Activated CD4-positive, alpha-beta T cell treated with anti-CD3 and anti-CD28 coated beads, Interleukin-2, amount 10 ng/mL, durations not matched to agents 24 days and 14 days (primary cell): ENCODE data around the gene GPR173. TPM values are rescaled to one million over a fixed set of nuclear protein-coding genes. Genes with fewer than 3 reads are reported as not detected.

Experiments used
- DNase-seq: peaks from one replicate; pipeline ENCODE4 v3.0.0; 2022
- H3K27ac Mint-ChIP-seq: one replicate; pipeline ENCODE4 v1.8.0; 2022; ENCODE audit warnings: mild to moderate bottlenecking, mixed read lengths
- H3K27me3 Mint-ChIP-seq: one replicate; pipeline ENCODE4 v1.8.0; 2022; ENCODE audit warnings: mixed read lengths
- H3K36me3 Mint-ChIP-seq: one replicate; pipeline ENCODE4 v1.8.0; 2022; ENCODE audit warnings: low read depth, mild to moderate bottlenecking, mixed read lengths
- H3K4me1 Mint-ChIP-seq: one replicate; pipeline ENCODE4 v1.8.0; 2021; ENCODE audit warnings: mixed read lengths
- H3K4me3 Mint-ChIP-seq: one replicate; pipeline ENCODE4 v1.8.0; 2022; ENCODE audit warnings: mild to moderate bottlenecking, moderate library complexity, mixed read lengths
- H3K9me3 Mint-ChIP-seq: one replicate; pipeline ENCODE4 v1.8.0; 2021; ENCODE audit warnings: mixed read lengths
- intact Hi-C: fragments of 100-400 bp; cut with micrococcal nuclease; formaldehyde crosslinking; loops from one replicate; pipeline ENCODE4 v1.15.1; 2023
- total RNA-seq: library from RNA; stranded (reverse); gene quantifications from 2 replicates; pipeline ENCODE4 v1.2.3, GENCODE V29; 2022

The GPR173 gene
- total RNA-seq, 1 donor from 2014 or later = not detected

GRCh38 chrX:53126377-53126776 is 77.8 kb downstream of the GPR173 start:
- Mint-ChIP-seq H3K4me3 (no peak overlapping the region), H3K4me1 (peaks cover 4% of the 10 kb centered on the region), H3K27me3 (no peaks in the 10 kb centered on the region), H3K36me3 (peaks cover 8% of the 10 kb centered on the region), H3K9me3 (peaks cover 4% of the 10 kb centered on the region), H3K27ac (no peak overlapping the region)
- intact Hi-C loops = no loop called here
- DNase-seq = no peak

DNA sequence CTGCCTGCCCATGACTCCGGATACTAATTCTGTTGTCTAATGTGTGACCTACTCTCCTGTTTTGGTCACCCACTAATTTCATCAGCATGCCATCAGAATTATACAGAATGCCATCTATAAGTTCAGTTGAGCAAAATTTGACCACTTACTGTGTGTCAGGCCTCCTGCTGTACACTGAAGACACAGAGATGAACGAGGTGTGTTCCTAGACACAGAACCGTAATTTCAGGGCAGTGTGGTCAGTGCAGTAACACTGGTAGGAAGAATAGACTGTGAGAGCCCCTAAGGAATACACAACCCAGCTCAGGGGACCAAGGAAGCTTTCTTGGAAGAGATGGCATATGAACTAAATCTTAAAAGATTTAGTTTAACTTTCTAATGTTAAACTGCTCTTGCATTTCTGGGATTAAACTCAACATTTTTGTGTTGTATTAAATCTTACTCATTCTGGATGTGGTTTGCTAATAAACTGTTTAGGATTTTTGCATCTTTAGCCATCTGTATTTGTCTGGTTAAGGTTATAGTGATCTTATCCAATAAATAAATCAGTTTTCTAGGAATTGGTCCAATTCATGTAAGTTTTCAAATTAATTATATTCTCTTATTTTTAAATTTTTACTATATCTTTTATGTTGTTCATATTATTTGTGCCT is 79.6 kb downstream of the GPR173 start:
- no peak overlapping the region for H3K27ac Mint-ChIP-seq

More for the DNA sequence above, 79.6 kb downstream of the GPR173 start:
- Mint-ChIP-seq H3K9me3 (peaks cover 4% of the 10 kb centered on the region), H3K4me1 (peaks cover 4% of the 10 kb centered on the region), H3K4me3 (no peak overlapping the region), H3K27me3 (no peaks in the 10 kb centered on the region), H3K36me3 (peaks cover 11% of the 10 kb centered on the region)
- no peak for DNase-seq
- intact Hi-C loops = no loop called here

Other genes starting within 250 kb of the GPR173 start
- gene XAGE5, start 237.5 kb upstream of the GPR173 start, total RNA-seq = not detected in 2 replicates
- not detected in 2 replicates for gene XAGE3, start 180.7 kb upstream of the GPR173 start, total RNA-seq
- 20.4 and 20.7 TPM in 2 replicates for gene FAM156B, start 151.5 kb upstream of the GPR173 start, total RNA-seq
- 27.3 and 28.3 TPM in 2 replicates for gene FAM156A, start 90.3 kb upstream of the GPR173 start, total RNA-seq
- 37.3 and 40.3 TPM in 2 replicates for gene TSPYL2, start 33.6 kb downstream of the GPR173 start, total RNA-seq
- gene KANTR, start 45.4 kb downstream of the GPR173 start, total RNA-seq = 7.8 and 10.0 TPM in 2 replicates
- 112 and 119 TPM in 2 replicates for gene KDM5C, start 176.4 kb downstream of the GPR173 start, total RNA-seq
- gene IQSEC2, start 232.8 kb downstream of the GPR173 start, total RNA-seq = 0.37 and 0.64 TPM in 2 replicates